ENCODE results near the gene ZNF777. TPM values are rescaled to one million over a fixed set of nuclear protein-coding genes. Genes with fewer than 3 reads are reported as not detected.

ZNF777 gene
- total RNA-seq, 2 donors from 2014 or later = 9.7 to 11.1 TPM

DNA sequence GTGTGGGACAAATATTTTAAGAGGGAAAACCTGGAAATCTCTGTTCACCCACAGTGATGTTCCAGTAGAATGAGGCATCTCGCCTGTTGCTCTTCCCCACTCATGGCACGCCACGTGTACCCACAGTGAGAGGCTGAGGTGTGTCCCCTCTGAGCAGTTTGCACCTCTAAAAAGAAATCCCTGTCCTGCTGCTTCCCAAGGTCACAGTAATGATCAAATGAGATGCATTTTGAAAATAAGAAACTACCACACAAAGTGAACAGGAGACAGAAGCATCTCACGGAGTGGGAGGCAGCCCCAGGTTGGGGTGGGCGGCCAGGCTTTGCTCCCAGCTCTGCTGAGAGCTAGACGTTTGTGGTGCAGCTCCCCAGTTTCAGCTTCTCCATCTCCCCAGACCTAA lies 12.4 kb upstream of the ZNF777 start:
- no peak overlapping the region for H3K4me3 ChIP-seq (ENCODE audit: low read length)
- peaks cover 49% of the 10 kb centered on the region for H3K36me3 ChIP-seq (ENCODE audit: control insufficient read depth, insufficient read depth, low read length)
- Mint-ChIP-seq H3K4me1 (peaks cover 7% of the 10 kb centered on the region), H3K36me3 (ENCODE audit: low read depth) (peaks cover 64% of the 10 kb centered on the region), H3K4me3 (no peak overlapping the region), H3K9me3 (peaks cover 12% of the 10 kb centered on the region), H3K27ac (no peak overlapping the region), H3K27me3 (ENCODE audit: insufficient read depth) (no peaks in the 10 kb centered on the region)
- H3K9ac ChIP-seq (ENCODE audit: extremely low read depth, low read length, poor library complexity, severe bottlenecking) = no peak overlapping the region
- TF ChIP-seq, protein P1, sequence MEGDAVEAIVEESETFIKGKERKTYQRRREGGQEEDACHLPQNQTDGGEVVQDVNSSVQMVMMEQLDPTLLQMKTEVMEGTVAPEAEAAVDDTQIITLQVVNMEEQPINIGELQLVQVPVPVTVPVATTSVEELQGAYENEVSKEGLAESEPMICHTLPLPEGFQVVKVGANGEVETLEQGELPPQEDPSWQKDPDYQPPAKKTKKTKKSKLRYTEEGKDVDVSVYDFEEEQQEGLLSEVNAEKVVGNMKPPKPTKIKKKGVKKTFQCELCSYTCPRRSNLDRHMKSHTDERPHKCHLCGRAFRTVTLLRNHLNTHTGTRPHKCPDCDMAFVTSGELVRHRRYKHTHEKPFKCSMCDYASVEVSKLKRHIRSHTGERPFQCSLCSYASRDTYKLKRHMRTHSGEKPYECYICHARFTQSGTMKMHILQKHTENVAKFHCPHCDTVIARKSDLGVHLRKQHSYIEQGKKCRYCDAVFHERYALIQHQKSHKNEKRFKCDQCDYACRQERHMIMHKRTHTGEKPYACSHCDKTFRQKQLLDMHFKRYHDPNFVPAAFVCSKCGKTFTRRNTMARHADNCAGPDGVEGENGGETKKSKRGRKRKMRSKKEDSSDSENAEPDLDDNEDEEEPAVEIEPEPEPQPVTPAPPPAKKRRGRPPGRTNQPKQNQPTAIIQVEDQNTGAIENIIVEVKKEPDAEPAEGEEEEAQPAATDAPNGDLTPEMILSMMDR (conservative IDR thresholded peaks at IDR 0.05) = no peak
- no peak for DNase-seq
- H3K4me1 ChIP-seq (ENCODE audit: control insufficient read depth, insufficient read depth, low read length) = no peaks in the 10 kb centered on the region
- no peaks in the 10 kb centered on the region for H3K27me3 ChIP-seq (ENCODE audit: control insufficient read depth, insufficient read depth, low read length, poor library complexity, severe bottlenecking)
- no peak overlapping the region for H3K27ac ChIP-seq (ENCODE audit: low read depth, low read length)
- WGBS, 2 experiments (ENCODE audit: insufficient coverage in 1 of 2, insufficient read length in 1 of 2) = 91 to 98% methylated on average over 6 of the region's 6 CpGs
- H3K9me3 ChIP-seq (ENCODE audit: control insufficient read depth, low read length) = peaks cover 8% of the 10 kb centered on the region

DNA sequence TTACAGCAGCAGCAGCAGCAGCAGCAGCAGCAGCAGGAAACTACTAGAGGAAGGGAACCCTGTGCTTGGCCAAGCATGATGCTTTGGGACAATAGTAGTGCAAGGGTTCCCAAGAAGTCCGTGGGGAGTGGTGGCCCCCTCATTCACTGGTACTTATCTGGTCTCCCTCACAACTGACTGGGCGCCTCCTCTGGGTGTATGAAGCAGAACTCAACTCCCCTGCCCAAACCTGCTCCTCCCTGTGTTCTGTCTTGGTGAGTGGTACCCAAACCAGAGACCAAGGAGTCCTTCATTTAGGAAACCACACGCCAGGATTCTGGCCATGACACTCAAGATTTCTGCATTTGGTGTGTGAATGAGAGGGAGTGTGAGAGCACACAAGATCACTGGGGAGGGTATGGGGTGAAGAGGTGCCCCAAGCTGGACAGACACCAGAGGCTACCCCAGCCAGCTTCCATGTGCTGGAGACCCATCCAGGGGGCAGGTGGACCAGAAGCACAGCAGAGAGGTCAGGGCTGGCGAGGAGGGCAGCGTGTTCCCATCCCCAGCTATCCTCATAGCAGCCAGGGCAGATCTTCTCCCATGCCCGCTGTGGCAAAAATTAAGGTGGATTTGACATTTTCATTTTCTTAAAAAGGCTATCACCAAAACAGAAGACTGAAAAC lies 10.6 kb upstream of the ZNF777 start:
- Histone ChIP-seq H3K4me1 (ENCODE audit: control insufficient read depth, insufficient read depth, low read length) (no peaks in the 10 kb centered on the region), H3K4me3 (ENCODE audit: low read length) (no peak overlapping the region), H3K27ac (ENCODE audit: low read depth, low read length) (no peak overlapping the region), H3K27me3 (ENCODE audit: control insufficient read depth, insufficient read depth, low read length, poor library complexity, severe bottlenecking) (no peaks in the 10 kb centered on the region), H3K36me3 (ENCODE audit: control insufficient read depth, insufficient read depth, low read length) (peaks cover 35% of the 10 kb centered on the region), H3K9ac (ENCODE audit: extremely low read depth, low read length, poor library complexity, severe bottlenecking) (no peak overlapping the region), H3K9me3 (ENCODE audit: control insufficient read depth, low read length) (peaks cover 22% of the 10 kb centered on the region)
- H3K4me1 Mint-ChIP-seq = no peaks in the 10 kb centered on the region
- H3K27me3 Mint-ChIP-seq (ENCODE audit: insufficient read depth) = no peaks in the 10 kb centered on the region
- H3K36me3 Mint-ChIP-seq (ENCODE audit: low read depth) = peaks cover 46% of the 10 kb centered on the region
- H3K4me3 Mint-ChIP-seq = no peak overlapping the region
- H3K9me3 Mint-ChIP-seq = peaks cover 11% of the 10 kb centered on the region
- no peak for DNase-seq
- TF ChIP-seq, protein P1 (conservative IDR thresholded peaks at IDR 0.05) = no peak
- H3K27ac Mint-ChIP-seq = no peak overlapping the region
- WGBS, 2 experiments (ENCODE audit: insufficient coverage in 1 of 2, insufficient read length in 1 of 2) = 85 to 91% methylated on average over 5 to 6 of the region's 6 CpGs

DNA sequence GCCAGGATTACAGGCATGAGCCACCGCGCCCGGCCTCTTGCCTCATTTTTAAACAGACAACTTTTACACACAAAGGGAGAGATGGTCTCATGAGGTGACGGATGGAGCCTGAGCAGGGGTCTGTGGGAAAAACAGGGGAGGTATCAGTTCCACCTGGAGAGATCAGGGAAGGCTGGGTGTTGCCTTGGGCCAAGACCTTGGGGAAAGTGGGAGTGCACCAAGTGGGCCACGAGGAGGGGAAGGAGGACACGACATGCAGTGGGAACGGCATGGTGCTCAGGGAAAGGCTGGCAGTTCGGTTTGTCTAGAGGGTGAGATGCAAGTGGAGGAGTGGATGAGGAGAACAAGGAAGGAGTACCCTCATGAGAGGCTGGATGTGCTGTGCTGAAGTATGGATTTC lies 8.9 kb upstream of the ZNF777 start:
- H3K27me3 Mint-ChIP-seq (ENCODE audit: insufficient read depth) = peaks cover 6% of the 10 kb centered on the region
- Histone ChIP-seq H3K27me3 (ENCODE audit: control insufficient read depth, insufficient read depth, low read length, poor library complexity, severe bottlenecking) (no peaks in the 10 kb centered on the region), H3K4me1 (ENCODE audit: control insufficient read depth, insufficient read depth, low read length) (no peaks in the 10 kb centered on the region), H3K9me3 (ENCODE audit: control insufficient read depth, low read length) (peaks cover 34% of the 10 kb centered on the region), H3K9ac (ENCODE audit: extremely low read depth, low read length, poor library complexity, severe bottlenecking) (no peak overlapping the region), H3K27ac (ENCODE audit: low read depth, low read length) (no peak overlapping the region), H3K4me3 (ENCODE audit: low read length) (no peak overlapping the region), H3K36me3 (ENCODE audit: control insufficient read depth, insufficient read depth, low read length) (peaks cover 27% of the 10 kb centered on the region)
- no peak overlapping the region for H3K4me3 Mint-ChIP-seq
- no peak for DNase-seq
- H3K4me1 Mint-ChIP-seq = no peaks in the 10 kb centered on the region
- no peak overlapping the region for H3K27ac Mint-ChIP-seq
- peaks cover 35% of the 10 kb centered on the region for H3K36me3 Mint-ChIP-seq (ENCODE audit: low read depth)
- WGBS, 2 experiments (ENCODE audit: insufficient coverage in 1 of 2, insufficient read length in 1 of 2) = 93 to 94% methylated on average over 5 to 8 of the region's 8 CpGs
- peaks cover 15% of the 10 kb centered on the region for H3K9me3 Mint-ChIP-seq
- TF ChIP-seq, protein P1 (conservative IDR thresholded peaks at IDR 0.05) = no peak
